Measurements from ENCODE around the gene MGAT3. TPM values are rescaled to one million over a fixed set of nuclear protein-coding genes. Genes with fewer than 3 reads are reported as not detected.

Gene MGAT3
- total and polyA plus RNA-seq, 2 of the 13 experiments (the other 11 are each of a cell fraction or from before 2014, with no cell fraction given), result 0.11 to 0.15 TPM

DNA sequence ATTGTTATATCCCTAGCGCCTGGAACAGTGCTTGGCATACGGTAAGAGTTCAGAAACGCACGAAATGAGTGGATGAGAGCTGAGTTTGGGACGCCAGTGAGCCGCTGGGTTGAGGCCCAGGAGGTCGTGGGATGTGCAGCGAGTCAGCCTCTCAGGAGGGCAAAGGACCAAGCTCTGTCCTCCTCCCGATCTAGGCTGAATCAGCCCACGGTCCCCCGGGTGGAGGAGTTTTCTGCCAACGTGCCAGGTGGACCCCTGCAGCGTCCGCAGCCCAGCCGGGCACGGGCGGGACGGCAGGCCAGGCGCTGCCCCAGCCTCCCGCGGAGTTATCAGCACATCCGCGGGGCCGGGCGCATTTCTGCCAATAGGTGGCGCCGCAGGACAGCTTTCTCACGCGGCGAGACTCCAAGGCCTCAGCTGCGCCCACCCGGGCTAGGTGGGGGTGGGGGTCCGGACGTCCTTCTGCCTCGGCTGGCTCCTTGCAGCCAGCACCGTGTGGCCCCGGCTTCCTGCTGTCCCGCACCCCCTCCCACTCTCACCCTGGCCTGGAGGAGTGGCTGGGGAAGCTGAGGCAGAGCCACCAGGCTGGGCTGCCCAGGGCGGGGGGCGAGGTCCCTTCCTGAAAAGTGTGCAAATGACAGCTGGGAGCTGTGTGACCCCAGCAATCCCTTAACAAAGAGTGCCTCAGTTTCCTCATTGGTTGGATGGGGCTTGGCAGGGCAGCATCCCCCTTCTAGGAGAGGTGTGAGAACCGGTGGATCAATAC is 78.0 kb downstream of the MGAT3 start (continued):
- TF ChIP-seq SIX4 (CRISPR knock-in tag; IDR thresholded peaks at IDR 0.05) (no peak), POLR2G (IDR thresholded peaks at IDR 0.05; ENCODE audit: low read depth, low read length) (0 out of 2 replicates have a peak, but pooled peaks have one; percentile 31), MIXL1 (CRISPR knock-in tag; IDR thresholded peaks at IDR 0.05) (peak; percentile 48; the same call in 1 of the 2 replicates), ZMYM2 (CRISPR knock-in tag; IDR thresholded peaks at IDR 0.05) (0 out of 2 replicates have a peak, but pooled peaks have one; percentile 49), ZNF589 (CRISPR knock-in tag; conservative IDR thresholded peaks at IDR 0.05) (no peak), RFXANK (CRISPR knock-in tag; IDR thresholded peaks at IDR 0.05) (no peak), ZNF33B (CRISPR knock-in tag; IDR thresholded peaks at IDR 0.05) (peak; percentile 30; the same call in 1 of the 2 replicates), ATF1 (CRISPR knock-in tag; IDR thresholded peaks at IDR 0.05) (no peak), ZFP36L2 (CRISPR knock-in tag; IDR thresholded peaks at IDR 0.05) (0 out of 2 replicates have a peak, but pooled peaks have one; percentile 22)
- TF ChIP-seq, protein P1, sequence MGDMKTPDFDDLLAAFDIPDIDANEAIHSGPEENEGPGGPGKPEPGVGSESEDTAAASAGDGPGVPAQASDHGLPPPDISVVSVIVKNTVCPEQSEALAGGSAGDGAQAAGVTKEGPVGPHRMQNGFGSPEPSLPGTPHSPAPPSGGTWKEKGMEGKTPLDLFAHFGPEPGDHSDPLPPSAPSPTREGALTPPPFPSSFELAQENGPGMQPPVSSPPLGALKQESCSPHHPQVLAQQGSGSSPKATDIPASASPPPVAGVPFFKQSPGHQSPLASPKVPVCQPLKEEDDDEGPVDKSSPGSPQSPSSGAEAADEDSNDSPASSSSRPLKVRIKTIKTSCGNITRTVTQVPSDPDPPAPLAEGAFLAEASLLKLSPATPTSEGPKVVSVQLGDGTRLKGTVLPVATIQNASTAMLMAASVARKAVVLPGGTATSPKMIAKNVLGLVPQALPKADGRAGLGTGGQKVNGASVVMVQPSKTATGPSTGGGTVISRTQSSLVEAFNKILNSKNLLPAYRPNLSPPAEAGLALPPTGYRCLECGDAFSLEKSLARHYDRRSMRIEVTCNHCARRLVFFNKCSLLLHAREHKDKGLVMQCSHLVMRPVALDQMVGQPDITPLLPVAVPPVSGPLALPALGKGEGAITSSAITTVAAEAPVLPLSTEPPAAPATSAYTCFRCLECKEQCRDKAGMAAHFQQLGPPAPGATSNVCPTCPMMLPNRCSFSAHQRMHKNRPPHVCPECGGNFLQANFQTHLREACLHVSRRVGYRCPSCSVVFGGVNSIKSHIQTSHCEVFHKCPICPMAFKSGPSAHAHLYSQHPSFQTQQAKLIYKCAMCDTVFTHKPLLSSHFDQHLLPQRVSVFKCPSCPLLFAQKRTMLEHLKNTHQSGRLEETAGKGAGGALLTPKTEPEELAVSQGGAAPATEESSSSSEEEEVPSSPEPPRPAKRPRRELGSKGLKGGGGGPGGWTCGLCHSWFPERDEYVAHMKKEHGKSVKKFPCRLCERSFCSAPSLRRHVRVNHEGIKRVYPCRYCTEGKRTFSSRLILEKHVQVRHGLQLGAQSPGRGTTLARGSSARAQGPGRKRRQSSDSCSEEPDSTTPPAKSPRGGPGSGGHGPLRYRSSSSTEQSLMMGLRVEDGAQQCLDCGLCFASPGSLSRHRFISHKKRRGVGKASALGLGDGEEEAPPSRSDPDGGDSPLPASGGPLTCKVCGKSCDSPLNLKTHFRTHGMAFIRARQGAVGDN (CRISPR knock-in tag; IDR thresholded peaks at IDR 0.05), result peak; percentile 78
- TF ChIP-seq, protein P2, sequence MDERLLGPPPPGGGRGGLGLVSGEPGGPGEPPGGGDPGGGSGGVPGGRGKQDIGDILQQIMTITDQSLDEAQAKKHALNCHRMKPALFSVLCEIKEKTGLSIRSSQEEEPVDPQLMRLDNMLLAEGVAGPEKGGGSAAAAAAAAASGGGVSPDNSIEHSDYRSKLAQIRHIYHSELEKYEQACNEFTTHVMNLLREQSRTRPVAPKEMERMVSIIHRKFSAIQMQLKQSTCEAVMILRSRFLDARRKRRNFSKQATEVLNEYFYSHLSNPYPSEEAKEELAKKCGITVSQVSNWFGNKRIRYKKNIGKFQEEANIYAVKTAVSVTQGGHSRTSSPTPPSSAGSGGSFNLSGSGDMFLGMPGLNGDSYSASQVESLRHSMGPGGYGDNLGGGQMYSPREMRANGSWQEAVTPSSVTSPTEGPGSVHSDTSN (CRISPR knock-in tag; IDR thresholded peaks at IDR 0.05), result no peak
- TF ChIP-seq, protein P3, sequence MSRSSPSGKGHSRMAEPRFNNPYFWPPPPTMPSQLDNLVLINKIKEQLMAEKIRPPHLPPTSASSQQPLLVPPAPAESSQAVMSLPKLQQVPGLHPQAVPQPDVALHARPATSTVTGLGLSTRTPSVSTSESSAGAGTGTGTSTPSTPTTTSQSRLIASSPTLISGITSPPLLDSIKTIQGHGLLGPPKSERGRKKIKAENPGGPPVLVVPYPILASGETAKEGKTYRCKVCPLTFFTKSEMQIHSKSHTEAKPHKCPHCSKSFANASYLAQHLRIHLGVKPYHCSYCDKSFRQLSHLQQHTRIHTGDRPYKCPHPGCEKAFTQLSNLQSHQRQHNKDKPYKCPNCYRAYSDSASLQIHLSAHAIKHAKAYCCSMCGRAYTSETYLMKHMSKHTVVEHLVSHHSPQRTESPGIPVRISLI (CRISPR knock-in tag; IDR thresholded peaks at IDR 0.05; ENCODE audit: borderline replicate concordance), result no peak
- TF ChIP-seq, protein P4, sequence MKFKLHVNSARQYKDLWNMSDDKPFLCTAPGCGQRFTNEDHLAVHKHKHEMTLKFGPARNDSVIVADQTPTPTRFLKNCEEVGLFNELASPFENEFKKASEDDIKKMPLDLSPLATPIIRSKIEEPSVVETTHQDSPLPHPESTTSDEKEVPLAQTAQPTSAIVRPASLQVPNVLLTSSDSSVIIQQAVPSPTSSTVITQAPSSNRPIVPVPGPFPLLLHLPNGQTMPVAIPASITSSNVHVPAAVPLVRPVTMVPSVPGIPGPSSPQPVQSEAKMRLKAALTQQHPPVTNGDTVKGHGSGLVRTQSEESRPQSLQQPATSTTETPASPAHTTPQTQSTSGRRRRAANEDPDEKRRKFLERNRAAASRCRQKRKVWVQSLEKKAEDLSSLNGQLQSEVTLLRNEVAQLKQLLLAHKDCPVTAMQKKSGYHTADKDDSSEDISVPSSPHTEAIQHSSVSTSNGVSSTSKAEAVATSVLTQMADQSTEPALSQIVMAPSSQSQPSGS (CRISPR knock-in tag; IDR thresholded peaks at IDR 0.05), result peak; percentile 21; the same call in 1 of the 2 replicates
- TF ChIP-seq, protein P5, sequence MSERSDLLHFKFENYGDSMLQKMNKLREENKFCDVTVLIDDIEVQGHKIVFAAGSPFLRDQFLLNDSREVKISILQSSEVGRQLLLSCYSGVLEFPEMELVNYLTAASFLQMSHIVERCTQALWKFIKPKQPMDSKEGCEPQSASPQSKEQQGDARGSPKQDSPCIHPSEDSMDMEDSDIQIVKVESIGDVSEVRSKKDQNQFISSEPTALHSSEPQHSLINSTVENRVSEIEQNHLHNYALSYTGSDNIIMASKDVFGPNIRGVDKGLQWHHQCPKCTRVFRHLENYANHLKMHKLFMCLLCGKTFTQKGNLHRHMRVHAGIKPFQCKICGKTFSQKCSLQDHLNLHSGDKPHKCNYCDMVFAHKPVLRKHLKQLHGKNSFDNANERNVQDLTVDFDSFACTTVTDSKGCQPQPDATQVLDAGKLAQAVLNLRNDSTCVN (CRISPR knock-in tag; IDR thresholded peaks at IDR 0.05; ENCODE audit: borderline replicate concordance), result peak; percentile 51; the same call in 1 of the 2 replicates
- TF ChIP-seq, protein P6, sequence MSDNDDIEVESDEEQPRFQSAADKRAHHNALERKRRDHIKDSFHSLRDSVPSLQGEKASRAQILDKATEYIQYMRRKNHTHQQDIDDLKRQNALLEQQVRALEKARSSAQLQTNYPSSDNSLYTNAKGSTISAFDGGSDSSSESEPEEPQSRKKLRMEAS (IDR thresholded peaks at IDR 0.05), result peak; percentile 49; the same call in 1 of the 2 replicates
